GM18519 (cell line): ENCODE results near the gene SGMS1.

Source experiments
- ATAC-seq: cut with Tn5 transposase; IDR thresholded peaks from one replicate; pipeline ENCODE4 v1.9.1; 2021; ENCODE audit warnings: mild to moderate bottlenecking, moderate library complexity; ENCODE audit not compliant: unreplicated experiment, low FRiP score

Gene SGMS1

GRCh38 chr10:50407076-50407801 is 216.5 kb downstream of the SGMS1 start:
- ATAC-seq: no peak

GRCh38 chr10:50406457-50407070 is 217.2 kb downstream of the SGMS1 start:
- no peak for ATAC-seq

- ATAC-seq: no peak
These were observed 218.0 kb downstream of the SGMS1 start for GRCh38 chr10:50405723-50406122.

GRCh38 chr10:50404021-50404773 is 219.6 kb downstream of the SGMS1 start:
- ATAC-seq: no peak

GRCh38 chr10:50403074-50403473 is 220.7 kb downstream of the SGMS1 start:
- no peak for ATAC-seq

- no peak for ATAC-seq
These were observed 221.3 kb downstream of the SGMS1 start for GRCh38 chr10:50402466-50402865.

GRCh38 chr10:50400694-50401093 is 223.1 kb downstream of the SGMS1 start:
- no peak for ATAC-seq

- ATAC-seq: no peak
These were observed 224.9 kb downstream of the SGMS1 start for GRCh38 chr10:50398823-50399222.

- ATAC-seq: no peak
These were observed 225.4 kb downstream of the SGMS1 start for GRCh38 chr10:50398381-50398780.

- ATAC-seq: peak; percentile 30
These were observed 226.2 kb downstream of the SGMS1 start for GRCh38 chr10:50397312-50398140.

- peak; percentile 74 for ATAC-seq
These were observed 227.1 kb downstream of the SGMS1 start for GRCh38 chr10:50396491-50397311.

- no peak for ATAC-seq
These were observed 227.9 kb downstream of the SGMS1 start for GRCh38 chr10:50395851-50396250.

GRCh38 chr10:50395271-50395670 is 228.5 kb downstream of the SGMS1 start:
- no peak for ATAC-seq

- no peak for ATAC-seq
These were observed 228.9 kb downstream of the SGMS1 start for GRCh38 chr10:50394832-50395231.

GRCh38 chr10:50393784-50394467 is 229.8 kb downstream of the SGMS1 start:
- no peak for ATAC-seq

GRCh38 chr10:50392966-50393718 is 230.6 kb downstream of the SGMS1 start:
- no peak for ATAC-seq

GRCh38 chr10:50392426-50392825 is 231.3 kb downstream of the SGMS1 start:
- no peak for ATAC-seq

- ATAC-seq: no peak
These were observed 233.5 kb downstream of the SGMS1 start for GRCh38 chr10:50390302-50390701.

- no peak for ATAC-seq
These were observed 235.6 kb downstream of the SGMS1 start for GRCh38 chr10:50388181-50388580.
